GM12875 (cell line): ENCODE results near the gene PDXDC1.
"Not testable (repeated sequence)": the region's sequence is repeated elsewhere in the genome, so short reads cannot be mapped to it uniquely, and the experiment has no call there.

ENCODE experiments used
- H3K4me3 ChIP-seq: one replicate; pipeline ENCODE4 v1.5.1; 2011; ENCODE audit warnings: low read depth, low read length, control low read depth
- TF ChIP-seq, protein P1 (sequence below): IDR thresholded peaks from 2 replicates; pipeline ENCODE4 v1.5.1; 2011; ENCODE audit warnings: low read depth, mild to moderate bottlenecking, control low read depth, inconsistent platforms, low read length, moderate library complexity, borderline replicate concordance; ENCODE audit not compliant: insufficient read depth

PDXDC1 gene

GRCh38 chr16:15127641-15128425 is 153.0 kb downstream of the PDXDC1 start:
- not testable (repeated sequence) for H3K4me3 ChIP-seq

DNA sequence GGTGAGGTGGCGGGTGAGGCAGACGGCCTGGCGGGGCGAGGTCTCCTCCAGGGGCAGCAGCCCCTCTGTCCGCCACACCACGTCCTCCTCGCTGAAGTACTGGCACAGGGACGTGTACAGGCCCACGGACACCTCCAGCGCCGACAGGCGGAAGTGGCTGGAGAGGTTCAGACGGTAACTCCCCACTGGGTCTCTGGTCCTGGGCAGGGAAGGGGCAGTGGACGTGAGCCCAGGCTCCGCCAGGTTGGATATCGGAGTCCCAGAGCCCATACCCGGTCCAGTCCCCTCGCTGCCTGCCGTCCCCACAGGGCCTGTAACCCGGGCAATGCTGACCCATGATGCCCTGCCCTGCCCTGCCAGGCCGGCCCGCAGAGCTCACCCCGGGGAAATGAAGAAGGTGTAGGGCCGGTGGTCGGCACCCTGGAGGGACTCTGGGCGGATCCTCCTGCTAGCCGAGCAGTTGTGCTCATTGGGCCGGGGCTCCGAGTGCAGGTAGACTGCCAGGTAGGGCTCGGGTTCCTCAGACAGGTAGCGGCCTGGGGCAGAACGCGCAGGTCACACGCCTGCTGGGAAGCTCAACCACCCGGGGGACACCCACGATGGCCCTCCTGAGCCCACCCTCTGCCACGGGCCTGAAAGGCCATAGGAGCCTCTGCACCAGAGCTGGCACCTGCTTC is 155.6 kb downstream of the PDXDC1 start:
- H3K4me3 ChIP-seq: not testable (repeated sequence)

DNA sequence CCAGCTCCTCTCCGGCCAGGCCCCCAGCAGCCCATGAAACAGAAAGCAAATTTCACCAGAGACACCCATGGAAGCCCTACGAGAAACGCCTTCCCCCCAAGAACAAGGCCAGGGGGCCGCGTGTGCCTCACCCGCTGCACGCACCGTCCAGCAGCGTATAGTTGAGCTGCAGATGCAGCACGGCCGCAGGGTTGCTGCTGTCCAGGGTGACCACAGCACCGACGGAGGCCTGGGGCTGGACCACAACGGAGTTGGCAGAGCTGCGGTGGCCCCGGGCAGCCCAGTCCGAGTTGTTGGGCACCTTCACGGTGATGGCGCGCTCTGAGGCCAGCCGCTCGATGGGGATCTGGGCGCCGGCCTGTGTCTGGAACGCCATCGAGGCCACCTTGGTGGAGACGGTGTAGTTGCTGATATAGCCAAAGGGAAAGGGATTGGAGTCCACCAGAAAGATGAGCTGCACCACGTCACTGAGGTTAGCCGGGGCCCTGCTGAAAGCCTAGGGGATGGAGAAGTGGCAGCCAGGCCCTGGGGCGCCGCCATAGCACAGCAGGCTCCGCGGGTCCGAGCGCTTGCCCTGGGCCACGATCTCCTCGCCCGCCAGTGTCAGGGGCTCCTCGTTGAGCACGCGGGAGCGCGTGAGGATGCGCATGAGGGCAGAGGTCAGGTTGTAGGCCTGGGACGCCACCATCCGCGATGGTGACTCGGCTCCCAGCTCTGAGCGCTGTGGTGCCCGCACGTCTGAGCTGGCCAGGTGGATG is 156.3 kb downstream of the PDXDC1 start:
- H3K4me3 ChIP-seq: not testable (repeated sequence)

GRCh38 chr16:15132719-15133428 is 158.0 kb downstream of the PDXDC1 start:
- not testable (repeated sequence) for H3K4me3 ChIP-seq

- H3K4me3 ChIP-seq: not testable (repeated sequence)
These were observed 158.7 kb downstream of the PDXDC1 start for GRCh38 chr16:15133554-15133953.

GRCh38 chr16:15134752-15135482 is 160.1 kb downstream of the PDXDC1 start:
- not testable (repeated sequence) for H3K4me3 ChIP-seq

DNA sequence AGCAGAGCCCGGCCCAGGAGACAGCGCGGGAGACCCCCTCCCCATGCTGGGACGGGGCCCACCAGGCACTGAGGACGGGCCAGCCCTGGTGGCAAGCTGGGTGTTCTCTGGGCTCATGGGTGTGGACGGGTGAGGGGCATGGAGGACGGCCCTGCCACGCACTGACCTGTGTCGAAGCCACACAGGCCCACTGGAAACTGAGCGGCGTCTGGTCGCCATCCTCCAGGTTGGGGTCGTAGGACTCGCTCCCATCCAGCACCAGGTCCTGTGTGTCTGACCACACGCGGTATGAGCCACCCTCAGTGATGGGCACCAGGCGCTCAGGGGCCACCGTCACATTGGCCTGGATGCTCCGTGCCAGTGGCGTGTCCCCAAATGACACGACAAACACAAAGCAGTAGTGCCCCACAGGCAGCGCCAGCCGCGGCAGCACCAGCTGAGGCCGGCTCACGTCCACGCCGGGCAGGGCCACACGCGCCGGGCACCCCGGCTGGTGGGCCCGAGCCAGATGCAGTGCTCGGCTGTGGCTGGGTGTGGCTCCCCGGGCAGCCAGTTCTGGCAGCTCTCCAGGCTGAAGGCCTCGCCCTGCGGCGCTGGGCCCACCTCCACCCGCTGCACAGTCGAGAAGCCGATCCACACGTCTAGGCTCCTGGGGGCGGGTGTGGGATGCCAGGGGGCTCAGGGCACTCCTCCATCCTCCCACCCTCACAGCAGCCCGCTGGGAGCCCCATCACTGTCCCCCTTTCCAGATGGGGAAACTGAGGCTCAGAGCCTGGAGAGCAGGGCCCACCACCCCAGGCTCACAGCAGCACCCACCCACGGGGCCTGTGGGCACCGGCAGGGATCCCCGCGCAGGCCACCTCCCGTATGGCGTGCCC is 160.9 kb downstream of the PDXDC1 start:
- not testable (repeated sequence) for H3K4me3 ChIP-seq

- not testable (repeated sequence) for H3K4me3 ChIP-seq
These were observed 162.7 kb downstream of the PDXDC1 start for GRCh38 chr16:15137514-15137913.

DNA sequence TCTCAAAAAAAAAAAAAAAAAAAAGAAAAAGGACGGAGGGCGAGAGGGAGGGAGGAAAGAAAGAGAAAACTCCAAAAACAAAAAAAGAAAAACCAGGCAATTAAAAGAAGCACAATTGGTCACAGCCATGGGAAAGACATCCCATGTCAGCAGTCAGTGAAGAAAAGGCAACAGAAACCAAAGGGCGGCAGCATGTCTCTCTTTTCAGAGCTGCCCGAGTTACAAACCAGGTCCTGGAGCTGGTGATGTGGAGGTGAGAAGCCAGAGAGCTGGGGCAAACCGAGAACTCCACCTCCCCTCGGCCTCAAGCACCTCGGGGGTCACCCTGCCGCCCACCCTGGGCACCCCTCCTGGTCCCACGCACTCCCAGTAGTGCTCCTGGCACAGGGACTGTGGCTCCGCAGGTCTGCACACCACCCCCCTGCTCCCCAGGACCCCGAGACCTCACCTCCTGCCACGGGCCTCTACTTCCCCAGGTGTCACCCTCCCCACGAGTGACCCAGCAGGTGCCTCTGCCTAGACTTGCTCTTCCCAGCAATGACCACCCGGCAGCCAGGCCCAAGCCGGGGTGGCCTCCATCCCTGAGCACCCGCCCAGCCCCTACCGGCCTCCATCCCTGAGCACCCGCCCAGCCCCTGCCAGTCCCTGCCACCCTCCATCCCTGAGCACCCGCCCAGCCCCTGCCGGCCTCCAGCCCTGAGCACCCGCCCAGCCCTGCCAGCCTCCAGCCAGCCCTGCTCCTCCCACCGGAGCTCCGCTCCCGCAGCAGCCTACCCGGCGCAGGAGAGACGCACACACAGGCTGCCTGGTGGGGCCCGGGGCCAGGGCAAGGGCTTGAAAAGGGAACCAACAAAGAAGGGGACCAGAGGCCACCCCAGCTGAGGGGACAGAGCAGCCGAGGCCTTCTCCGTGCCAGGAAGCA is 165.9 kb downstream of the PDXDC1 start:
- H3K4me3 ChIP-seq: not testable (repeated sequence)

- TF ChIP-seq, protein P1, sequence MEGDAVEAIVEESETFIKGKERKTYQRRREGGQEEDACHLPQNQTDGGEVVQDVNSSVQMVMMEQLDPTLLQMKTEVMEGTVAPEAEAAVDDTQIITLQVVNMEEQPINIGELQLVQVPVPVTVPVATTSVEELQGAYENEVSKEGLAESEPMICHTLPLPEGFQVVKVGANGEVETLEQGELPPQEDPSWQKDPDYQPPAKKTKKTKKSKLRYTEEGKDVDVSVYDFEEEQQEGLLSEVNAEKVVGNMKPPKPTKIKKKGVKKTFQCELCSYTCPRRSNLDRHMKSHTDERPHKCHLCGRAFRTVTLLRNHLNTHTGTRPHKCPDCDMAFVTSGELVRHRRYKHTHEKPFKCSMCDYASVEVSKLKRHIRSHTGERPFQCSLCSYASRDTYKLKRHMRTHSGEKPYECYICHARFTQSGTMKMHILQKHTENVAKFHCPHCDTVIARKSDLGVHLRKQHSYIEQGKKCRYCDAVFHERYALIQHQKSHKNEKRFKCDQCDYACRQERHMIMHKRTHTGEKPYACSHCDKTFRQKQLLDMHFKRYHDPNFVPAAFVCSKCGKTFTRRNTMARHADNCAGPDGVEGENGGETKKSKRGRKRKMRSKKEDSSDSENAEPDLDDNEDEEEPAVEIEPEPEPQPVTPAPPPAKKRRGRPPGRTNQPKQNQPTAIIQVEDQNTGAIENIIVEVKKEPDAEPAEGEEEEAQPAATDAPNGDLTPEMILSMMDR: no peak
- no peak overlapping the region for H3K4me3 ChIP-seq
These were observed 166.8 kb downstream of the PDXDC1 start for GRCh38 chr16:15141586-15141985.

- not testable (repeated sequence) for H3K4me3 ChIP-seq
These were observed 167.5 kb downstream of the PDXDC1 start for GRCh38 chr16:15142107-15142890.

GRCh38 chr16:15142891-15143600 is 168.2 kb downstream of the PDXDC1 start:
- not testable (repeated sequence) for H3K4me3 ChIP-seq

- not testable (repeated sequence) for H3K4me3 ChIP-seq
These were observed 168.8 kb downstream of the PDXDC1 start for GRCh38 chr16:15143601-15144091.

- not testable (repeated sequence) for H3K4me3 ChIP-seq
These were observed 169.3 kb downstream of the PDXDC1 start for GRCh38 chr16:15144092-15144631.
